OCI-LY3 (cell line): ENCODE measurements around the gene NAV1.

Experiments
- EZH2phosphoT487 ChIP-seq: fragments of 200-600 bp; shearing (Covaris generic); IDR thresholded peaks from 2 replicates; pipeline ENCODE4 v1.6.1; 2018; ENCODE audit warnings: antibody characterized with exemption, mixed run types, low read depth
- TF ChIP-seq, protein P1 (sequence below): fragments of 200-600, 300-600 bp; sonication (generic); IDR thresholded peaks from 2 replicates; pipeline ENCODE4 v1.5.1; 2014; ENCODE audit warnings: antibody characterized with exemption, low read length, low read depth

DNA sequence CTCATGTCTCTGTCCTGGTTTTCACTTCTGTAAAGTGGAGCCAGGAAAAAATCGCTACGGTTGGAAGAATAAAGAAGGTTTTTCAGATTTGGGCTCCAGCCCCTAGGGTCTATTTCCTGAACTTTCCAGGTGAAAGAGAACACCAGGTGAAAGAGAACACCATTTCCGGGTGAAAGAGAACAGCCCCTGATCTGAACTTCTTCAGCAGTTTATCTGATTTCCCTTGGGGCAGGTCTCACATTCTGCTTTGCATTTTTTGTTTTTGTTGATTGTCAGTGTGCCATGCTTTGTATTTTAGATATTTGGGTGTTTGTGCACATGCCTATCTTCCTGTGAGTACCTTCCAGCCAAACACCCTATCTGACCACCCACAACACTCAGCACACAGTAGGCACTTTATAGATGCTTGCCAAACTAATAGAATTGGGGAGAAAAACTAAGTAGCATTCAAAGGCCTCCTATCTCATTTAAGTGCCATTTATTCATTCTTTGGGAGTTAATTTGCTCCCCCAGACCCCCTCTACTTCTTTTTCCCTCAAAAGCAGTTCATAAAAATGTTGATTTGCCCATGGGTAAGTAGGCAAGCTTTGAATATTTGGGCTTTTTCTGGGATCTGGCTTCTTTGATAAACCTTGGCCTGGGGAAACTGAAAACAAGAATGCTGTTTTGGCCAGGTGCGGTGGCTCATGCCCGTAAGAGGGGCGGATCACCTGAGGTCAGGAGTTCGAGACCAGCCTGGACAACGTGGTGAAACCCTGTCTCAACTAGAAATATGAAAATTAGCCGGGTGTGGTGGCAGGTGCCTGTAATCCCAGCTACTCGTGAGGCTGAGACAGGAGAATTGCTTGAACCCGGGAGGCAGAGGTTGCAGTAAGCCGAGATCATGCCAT, 2.2 kb downstream of the NAV1 start:
- TF ChIP-seq, protein P1, sequence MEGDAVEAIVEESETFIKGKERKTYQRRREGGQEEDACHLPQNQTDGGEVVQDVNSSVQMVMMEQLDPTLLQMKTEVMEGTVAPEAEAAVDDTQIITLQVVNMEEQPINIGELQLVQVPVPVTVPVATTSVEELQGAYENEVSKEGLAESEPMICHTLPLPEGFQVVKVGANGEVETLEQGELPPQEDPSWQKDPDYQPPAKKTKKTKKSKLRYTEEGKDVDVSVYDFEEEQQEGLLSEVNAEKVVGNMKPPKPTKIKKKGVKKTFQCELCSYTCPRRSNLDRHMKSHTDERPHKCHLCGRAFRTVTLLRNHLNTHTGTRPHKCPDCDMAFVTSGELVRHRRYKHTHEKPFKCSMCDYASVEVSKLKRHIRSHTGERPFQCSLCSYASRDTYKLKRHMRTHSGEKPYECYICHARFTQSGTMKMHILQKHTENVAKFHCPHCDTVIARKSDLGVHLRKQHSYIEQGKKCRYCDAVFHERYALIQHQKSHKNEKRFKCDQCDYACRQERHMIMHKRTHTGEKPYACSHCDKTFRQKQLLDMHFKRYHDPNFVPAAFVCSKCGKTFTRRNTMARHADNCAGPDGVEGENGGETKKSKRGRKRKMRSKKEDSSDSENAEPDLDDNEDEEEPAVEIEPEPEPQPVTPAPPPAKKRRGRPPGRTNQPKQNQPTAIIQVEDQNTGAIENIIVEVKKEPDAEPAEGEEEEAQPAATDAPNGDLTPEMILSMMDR = no peak
- no peak for TF ChIP-seq EZH2phosphoT487
